CD4-positive, alpha-beta T cell treated with Interleukin-6 at 100 ng/mL for 8 hours (primary cell): ENCODE results near the gene RNASE11.
"Not testable (repeated sequence)": the region's sequence is repeated elsewhere in the genome, so short reads cannot be mapped to it uniquely, and the experiment has no call there.

ENCODE experiments used
- DNase-seq: peaks from one replicate; pipeline ENCODE4 v3.0.0-alpha.2; 2020; ENCODE audit warnings: mixed read lengths, low spot score

The RNASE11 gene

GRCh38 chr14:20614038-20614840 lies 26.4 kb upstream of the RNASE11 start:
- DNase-seq, result no peak

GRCh38 chr14:20613094-20614037 lies 25.6 kb upstream of the RNASE11 start:
- DNase-seq, result peak; percentile 88

- DNase-seq, result no peak
Measured at GRCh38 chr14:20612403-20612802, 24.6 kb upstream of the RNASE11 start.

- no peak for DNase-seq
Measured at GRCh38 chr14:20611277-20611676, 23.5 kb upstream of the RNASE11 start.

GRCh38 chr14:20610002-20610765 lies 22.4 kb upstream of the RNASE11 start:
- DNase-seq, result peak; percentile 59

- peak; percentile 75 for DNase-seq
Measured at GRCh38 chr14:20609215-20610001, 21.6 kb upstream of the RNASE11 start.

GRCh38 chr14:20608383-20609110 lies 20.7 kb upstream of the RNASE11 start:
- no peak for DNase-seq

GRCh38 chr14:20607617-20608016 lies 19.8 kb upstream of the RNASE11 start:
- no peak for DNase-seq

- no peak for DNase-seq
Measured at GRCh38 chr14:20606902-20607242, 19.1 kb upstream of the RNASE11 start.

GRCh38 chr14:20606190-20606901 lies 18.5 kb upstream of the RNASE11 start:
- DNase-seq, result no peak

GRCh38 chr14:20603813-20604690 lies 16.3 kb upstream of the RNASE11 start:
- DNase-seq, result no peak

- no peak for DNase-seq
Measured at GRCh38 chr14:20602583-20602982, 14.8 kb upstream of the RNASE11 start.

GRCh38 chr14:20601522-20601921 lies 13.7 kb upstream of the RNASE11 start:
- no peak for DNase-seq

GRCh38 chr14:20597108-20597507 lies 9.3 kb upstream of the RNASE11 start:
- no peak for DNase-seq

- not testable (repeated sequence) for DNase-seq
Measured at GRCh38 chr14:20595726-20596125, 7.9 kb upstream of the RNASE11 start.

- DNase-seq, result no peak
Measured at GRCh38 chr14:20592574-20592973, 4.8 kb upstream of the RNASE11 start.

- DNase-seq, result no peak
Measured at GRCh38 chr14:20591235-20591634, 3.4 kb upstream of the RNASE11 start, which contains the start of gene RNASE12. Gene RNASE12, minus strand, starts transcription at chr14:20591376. Its CDS starts 653 bp downstream, at chr14:20590723.

GRCh38 chr14:20583908-20584307 lies 3.9 kb downstream of the RNASE11 start:
- DNase-seq, result no peak

GRCh38 chr14:20583142-20583541 lies 4.7 kb downstream of the RNASE11 start:
- DNase-seq, result no peak
